HEK293T (cell line): Measurements from ENCODE around the gene WDR27.

Experiments used
- CTCF ChIA-PET: fragments of 350-600 bp; formaldehyde crosslinking; extraction: SDS; loops from one replicate; lab custom pipeline; 2021; ENCODE audit warnings: antibody characterized with exemption, inconsistent platforms; lab: Yijun Ruan, JAX
- POLR2A ChIA-PET: fragments of 350-600 bp; formaldehyde crosslinking; extraction: SDS; loops from one replicate; lab custom pipeline; 2020; ENCODE audit warnings: antibody characterized with exemption, inconsistent platforms; lab: Yijun Ruan, JAX
- DNase-seq: peaks from one replicate; pipeline ENCODE4 v3.0.0; 2012; ENCODE audit warnings: mixed read lengths; ENCODE audit errors: extremely low spot score
- ARNT ChIP-seq: fragments of 450-650 bp; IDR thresholded peaks from 2 replicates; pipeline ENCODE4 v1.6.1; 2017; ENCODE audit warnings: mild to moderate bottlenecking
- BHLHE40 ChIP-seq: fragments of 450-650 bp; IDR thresholded peaks from 2 replicates; pipeline ENCODE4 v1.6.1; 2016; ENCODE audit warnings: mild to moderate bottlenecking, moderate library complexity, borderline replicate concordance
- CTBP1 ChIP-seq: fragments of 450-650 bp; IDR thresholded peaks from 2 replicates; pipeline ENCODE4 v1.6.1; 2016; ENCODE audit warnings: borderline replicate concordance
- ELF4 ChIP-seq: fragments of 450-650 bp; IDR thresholded peaks from 2 replicates; pipeline ENCODE4 v1.6.1; 2017; ENCODE audit warnings: antibody characterized with exemption
- FOXA1 ChIP-seq: fragments of 450-650 bp; IDR thresholded peaks from 2 replicates; pipeline ENCODE4 v1.6.1; 2016; ENCODE audit warnings: mild to moderate bottlenecking
- FOXK2 ChIP-seq: fragments of 450-650 bp; IDR thresholded peaks from 2 replicates; pipeline ENCODE4 v1.6.1; 2016; ENCODE audit warnings: mild to moderate bottlenecking
- FOXM1 ChIP-seq: fragments of 450-650 bp; IDR thresholded peaks from 2 replicates; pipeline ENCODE4 v1.6.1; 2017; ENCODE audit warnings: mild to moderate bottlenecking, borderline replicate concordance
- HDGF ChIP-seq: fragments of 450-650 bp; IDR thresholded peaks from 2 replicates; pipeline ENCODE4 v1.6.1; 2017; ENCODE audit warnings: antibody characterized with exemption, borderline replicate concordance
- L3MBTL2 ChIP-seq: fragments of 450-650 bp; conservative IDR thresholded peaks from 2 replicates; pipeline ENCODE4 v1.6.1; 2016; ENCODE audit warnings: mild to moderate bottlenecking
- LEF1 ChIP-seq: fragments of 450-650 bp; IDR thresholded peaks from 2 replicates; pipeline ENCODE4 v1.6.1; 2017; ENCODE audit warnings: mild to moderate bottlenecking, borderline replicate concordance
- NFRKB ChIP-seq: fragments of 450-650 bp; IDR thresholded peaks from 2 replicates; pipeline ENCODE4 v1.6.1; 2016; ENCODE audit warnings: mild to moderate bottlenecking, moderate library complexity
- PKNOX1 ChIP-seq: fragments of 450-650 bp; IDR thresholded peaks from 2 replicates; pipeline ENCODE4 v1.6.1; 2016
- SP1 ChIP-seq: fragments of 450-650 bp; IDR thresholded peaks from 2 replicates; pipeline ENCODE4 v1.6.1; 2017
- SUZ12 ChIP-seq: fragments of 450-650 bp; IDR thresholded peaks from 2 replicates; pipeline ENCODE4 v1.6.1; 2016; ENCODE audit warnings: mild to moderate bottlenecking
- TARDBP ChIP-seq: fragments of 450-650 bp; IDR thresholded peaks from 2 replicates; pipeline ENCODE4 v1.6.1; 2016
- ZNF384 ChIP-seq: fragments of 450-650 bp; IDR thresholded peaks from 2 replicates; pipeline ENCODE4 v1.6.1; 2016

WDR27 gene

GRCh38 chr6:169738204-169738975 lies 36.6 kb upstream of the WDR27 start:
- no peak for DNase-seq
- TF ChIP-seq CTBP1 (no peak), FOXM1 (no peak), SP1 (no peak), FOXK2 (no peak), FOXA1 (no peak), TARDBP (no peak), L3MBTL2 (no peak), HDGF (no peak), PKNOX1 (no peak), LEF1 (no peak), ARNT (no peak), NFRKB (no peak), ELF4 (no peak), ZNF384 (no peak), BHLHE40 (no peak), SUZ12 (no peak)
- ChIA-PET POLR2A (no interaction called here), CTCF (no interaction called here)

- CTCF ChIA-PET = no interaction called here
These were observed 28.1 kb upstream of the WDR27 start for GRCh38 chr6:169729961-169730360.

GRCh38 chr6:169726963-169727362 lies 25.1 kb upstream of the WDR27 start:
- POLR2A ChIA-PET = interaction anchor here (0.7 to 1.6 kb wide), 4 partner anchors 23 to 27 kb away, joined by 3 to 6 read pairs (median 3); partner anchors contain the start of genes DYNLT2 and ERMARD

More at GRCh38 chr6:169729961-169730360, 28.1 kb upstream of the WDR27 start:
- TF ChIP-seq FOXA1 (no peak), SP1 (no peak), PKNOX1 (no peak), FOXK2 (no peak), BHLHE40 (no peak), NFRKB (no peak), CTBP1 (no peak), ZNF384 (no peak), ELF4 (no peak), TARDBP (no peak), HDGF (no peak), SUZ12 (no peak), FOXM1 (no peak), L3MBTL2 (no peak), ARNT (no peak), LEF1 (no peak)
- POLR2A ChIA-PET = interaction anchor here (1.6 kb wide), 1 partner anchor 22 kb away, joined by 4 read pairs; the partner anchor contains the start of genes DYNLT2 and ERMARD
- no peak for DNase-seq

GRCh38 chr6:169726049-169726400 lies 24.2 kb upstream of the WDR27 start:
- POLR2A ChIA-PET = interaction anchor here (1.0 to 4.7 kb wide), 4 partner anchors 24 to 26 kb away, joined by 3 to 49 read pairs (median 8); partner anchors contain the start of genes C6orf120, DYNLT2, ERMARD and WDR27
- TF ChIP-seq CTBP1 (no peak), FOXM1 (no peak), ARNT (no peak), PKNOX1 (no peak), SP1 (no peak), LEF1 (no peak), ELF4 (no peak), HDGF (no peak), BHLHE40 (no peak), TARDBP (no peak), NFRKB (no peak), L3MBTL2 (no peak), SUZ12 (no peak), FOXK2 (no peak)
- no peak for DNase-seq
- CTCF ChIA-PET = no interaction called here

More at GRCh38 chr6:169726963-169727362, 25.1 kb upstream of the WDR27 start:
- CTCF ChIA-PET = no interaction called here
- DNase-seq = no peak
- no peak for TF ChIP-seq ELF4
- TF ChIP-seq NFRKB = no peak
- no peak for TF ChIP-seq SUZ12
- TF ChIP-seq ARNT = no peak
- no peak for TF ChIP-seq BHLHE40
- TF ChIP-seq LEF1 = no peak
- no peak for TF ChIP-seq TARDBP
- no peak for TF ChIP-seq CTBP1
- TF ChIP-seq ZNF384 = no peak
- TF ChIP-seq HDGF = no peak
- no peak for TF ChIP-seq FOXK2
- TF ChIP-seq SP1 = no peak
- no peak for TF ChIP-seq FOXM1
- no peak for TF ChIP-seq PKNOX1
- TF ChIP-seq L3MBTL2 = no peak
